ENCODE results near the gene SERPINC1. TPM values are rescaled to one million over a fixed set of nuclear protein-coding genes. Genes with fewer than 3 reads are reported as not detected.

Gene SERPINC1
- total and polyA plus RNA-seq, 2 of the 13 experiments (the other 11 are each of a cell fraction or from before 2014, with no cell fraction given): 142 to 205 TPM

DNA sequence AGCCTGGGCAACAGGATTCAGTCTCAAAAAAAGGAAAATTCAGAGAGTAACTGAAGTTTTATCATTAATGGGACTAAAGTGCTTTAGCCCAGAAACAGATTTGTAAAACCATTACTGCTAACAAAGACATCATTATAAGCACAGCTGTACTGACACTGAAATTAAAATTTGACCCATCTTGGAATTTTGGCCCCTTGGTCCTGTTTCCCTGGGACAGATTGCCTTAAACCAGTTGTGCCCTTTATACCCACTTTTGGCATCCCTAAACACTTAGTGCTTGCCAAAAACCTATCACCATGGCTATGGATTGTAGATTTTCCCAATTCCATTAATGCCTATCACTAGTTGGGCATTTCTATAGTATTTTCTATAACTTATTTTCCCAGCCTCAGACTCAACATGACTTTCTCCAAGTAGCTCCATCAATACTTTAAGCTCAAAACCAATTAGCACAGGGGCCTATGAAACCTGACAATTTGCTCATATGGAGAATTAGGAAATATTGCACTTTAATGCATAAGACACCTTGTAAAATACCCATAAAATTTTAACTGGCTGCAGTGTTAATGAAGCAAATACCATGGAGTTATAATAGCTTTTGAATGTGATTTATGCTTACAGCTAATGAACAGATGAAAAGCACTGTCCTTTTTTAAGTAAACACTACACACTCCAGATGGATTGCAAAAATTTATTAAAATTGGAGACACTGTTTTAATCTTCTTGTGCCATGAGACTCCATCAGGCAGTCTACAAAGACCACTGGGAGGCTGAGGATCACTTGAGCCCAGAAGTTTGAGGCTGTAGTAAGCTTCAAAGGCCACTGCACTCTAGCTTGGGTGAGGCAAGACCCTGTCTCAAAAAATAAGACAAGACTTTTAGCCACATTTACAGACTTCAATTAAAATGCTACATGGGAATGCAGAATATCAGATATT is 53.6 kb downstream of the SERPINC1 start (continued):
- TF ChIP-seq, protein P1, sequence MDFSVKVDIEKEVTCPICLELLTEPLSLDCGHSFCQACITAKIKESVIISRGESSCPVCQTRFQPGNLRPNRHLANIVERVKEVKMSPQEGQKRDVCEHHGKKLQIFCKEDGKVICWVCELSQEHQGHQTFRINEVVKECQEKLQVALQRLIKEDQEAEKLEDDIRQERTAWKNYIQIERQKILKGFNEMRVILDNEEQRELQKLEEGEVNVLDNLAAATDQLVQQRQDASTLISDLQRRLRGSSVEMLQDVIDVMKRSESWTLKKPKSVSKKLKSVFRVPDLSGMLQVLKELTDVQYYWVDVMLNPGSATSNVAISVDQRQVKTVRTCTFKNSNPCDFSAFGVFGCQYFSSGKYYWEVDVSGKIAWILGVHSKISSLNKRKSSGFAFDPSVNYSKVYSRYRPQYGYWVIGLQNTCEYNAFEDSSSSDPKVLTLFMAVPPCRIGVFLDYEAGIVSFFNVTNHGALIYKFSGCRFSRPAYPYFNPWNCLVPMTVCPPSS (IDR thresholded peaks at IDR 0.05): no peak
- no peak for TF ChIP-seq ZMYM3 (CRISPR knock-in tag; IDR thresholded peaks at IDR 0.05)
- TF ChIP-seq POLR2A (IDR thresholded peaks at IDR 0.05; ENCODE audit: insufficient read depth in 1 of 2, low read depth in 2 of 2, low read length in 2 of 2): peak; percentile 37 to 69
- TF ChIP-seq, protein P2, sequence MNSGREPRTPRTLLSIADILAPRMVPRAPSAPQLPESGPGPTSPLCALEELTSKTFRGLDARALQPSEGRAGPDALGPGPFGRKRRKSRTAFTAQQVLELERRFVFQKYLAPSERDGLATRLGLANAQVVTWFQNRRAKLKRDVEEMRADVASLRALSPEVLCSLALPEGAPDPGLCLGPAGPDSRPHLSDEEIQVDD (CRISPR knock-in tag; IDR thresholded peaks at IDR 0.05; ENCODE audit: borderline replicate concordance): no peak
- TF ChIP-seq TMF1 (CRISPR knock-in tag; IDR thresholded peaks at IDR 0.05; ENCODE audit: low read depth): no peak
- TF ChIP-seq GLI4 (CRISPR knock-in tag; IDR thresholded peaks at IDR 0.05; ENCODE audit: borderline replicate concordance): no peak
- TF ChIP-seq, protein P3, sequence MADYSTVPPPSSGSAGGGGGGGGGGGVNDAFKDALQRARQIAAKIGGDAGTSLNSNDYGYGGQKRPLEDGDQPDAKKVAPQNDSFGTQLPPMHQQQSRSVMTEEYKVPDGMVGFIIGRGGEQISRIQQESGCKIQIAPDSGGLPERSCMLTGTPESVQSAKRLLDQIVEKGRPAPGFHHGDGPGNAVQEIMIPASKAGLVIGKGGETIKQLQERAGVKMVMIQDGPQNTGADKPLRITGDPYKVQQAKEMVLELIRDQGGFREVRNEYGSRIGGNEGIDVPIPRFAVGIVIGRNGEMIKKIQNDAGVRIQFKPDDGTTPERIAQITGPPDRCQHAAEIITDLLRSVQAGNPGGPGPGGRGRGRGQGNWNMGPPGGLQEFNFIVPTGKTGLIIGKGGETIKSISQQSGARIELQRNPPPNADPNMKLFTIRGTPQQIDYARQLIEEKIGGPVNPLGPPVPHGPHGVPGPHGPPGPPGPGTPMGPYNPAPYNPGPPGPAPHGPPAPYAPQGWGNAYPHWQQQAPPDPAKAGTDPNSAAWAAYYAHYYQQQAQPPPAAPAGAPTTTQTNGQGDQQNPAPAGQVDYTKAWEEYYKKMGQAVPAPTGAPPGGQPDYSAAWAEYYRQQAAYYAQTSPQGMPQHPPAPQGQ (CRISPR knock-in tag; IDR thresholded peaks at IDR 0.05; ENCODE audit: borderline replicate concordance): no peak
- TF ChIP-seq, protein P4, sequence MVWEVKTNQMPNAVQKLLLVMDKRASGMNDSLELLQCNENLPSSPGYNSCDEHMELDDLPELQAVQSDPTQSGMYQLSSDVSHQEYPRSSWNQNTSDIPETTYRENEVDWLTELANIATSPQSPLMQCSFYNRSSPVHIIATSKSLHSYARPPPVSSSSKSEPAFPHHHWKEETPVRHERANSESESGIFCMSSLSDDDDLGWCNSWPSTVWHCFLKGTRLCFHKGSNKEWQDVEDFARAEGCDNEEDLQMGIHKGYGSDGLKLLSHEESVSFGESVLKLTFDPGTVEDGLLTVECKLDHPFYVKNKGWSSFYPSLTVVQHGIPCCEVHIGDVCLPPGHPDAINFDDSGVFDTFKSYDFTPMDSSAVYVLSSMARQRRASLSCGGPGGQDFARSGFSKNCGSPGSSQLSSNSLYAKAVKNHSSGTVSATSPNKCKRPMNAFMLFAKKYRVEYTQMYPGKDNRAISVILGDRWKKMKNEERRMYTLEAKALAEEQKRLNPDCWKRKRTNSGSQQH (CRISPR knock-in tag; IDR thresholded peaks at IDR 0.05; ENCODE audit: low read depth): no peak
- TF ChIP-seq RBFOX2 (IDR thresholded peaks at IDR 0.05; ENCODE audit: low read depth, low read length): peak; percentile 48; the same call in 1 of the 2 replicates
- TF ChIP-seq, protein P5, sequence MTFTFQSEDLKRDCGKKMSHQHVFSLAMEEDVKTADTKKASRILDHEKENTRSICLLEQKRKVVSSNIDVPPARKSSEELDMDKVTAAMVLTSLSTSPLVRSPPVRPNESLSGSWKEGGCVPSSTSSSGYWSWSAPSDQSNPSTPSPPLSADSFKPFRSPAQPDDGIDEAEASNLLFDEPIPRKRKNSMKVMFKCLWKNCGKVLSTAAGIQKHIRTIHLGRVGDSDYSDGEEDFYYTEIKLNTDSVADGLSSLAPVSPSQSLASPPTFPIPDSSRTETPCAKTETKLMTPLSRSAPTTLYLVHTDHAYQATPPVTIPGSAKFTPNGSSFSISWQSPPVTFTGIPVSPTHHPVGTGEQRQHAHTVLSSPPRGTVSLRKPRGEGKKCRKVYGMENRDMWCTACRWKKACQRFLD (CRISPR knock-in tag; IDR thresholded peaks at IDR 0.05; ENCODE audit: borderline replicate concordance): no peak
- peak; percentile 94 for TF ChIP-seq RBM22 (optimal IDR thresholded peaks at IDR 0.05; ENCODE audit: low read length)
- TF ChIP-seq KLF16 (CRISPR knock-in tag; IDR thresholded peaks at IDR 0.05): no peak
- no peak for TF ChIP-seq GATAD1 (CRISPR knock-in tag; IDR thresholded peaks at IDR 0.05)

Measured in HepG2 (cell line).